NT2/D1 (cell line): ENCODE results near the gene SLC6A11.

Source experiments
- DNase-seq: peaks from one replicate; pipeline ENCODE4 v3.0.0-alpha.2; 2011; ENCODE audit warnings: low read depth, low spot score
- H3K27me3 ChIP-seq: 2 replicates; pipeline ENCODE4 v1.6.0; 2011; ENCODE audit warnings: mild to moderate bottlenecking; ENCODE audit not compliant: insufficient read length, insufficient read depth
- H3K36me3 ChIP-seq: 2 replicates; pipeline ENCODE4 v1.6.1; 2011; ENCODE audit warnings: mild to moderate bottlenecking, low read length, mixed read lengths; ENCODE audit not compliant: insufficient read depth, insufficient read length
- H3K4me1 ChIP-seq: 2 replicates; pipeline ENCODE4 v1.5.1; 2011; ENCODE audit not compliant: insufficient read depth, insufficient read length
- H3K4me3 ChIP-seq: 2 replicates; pipeline ENCODE4 v1.5.1; 2011; ENCODE audit warnings: low read depth; ENCODE audit not compliant: insufficient read length
- H3K9ac ChIP-seq: 2 replicates; pipeline ENCODE4 v1.6.0; 2011; ENCODE audit warnings: low read depth; ENCODE audit not compliant: insufficient read length
- H3K9me3 ChIP-seq: 2 replicates; pipeline ENCODE4 v1.5.1; 2011; ENCODE audit warnings: mild to moderate bottlenecking, low read length; ENCODE audit not compliant: insufficient read depth
- SUZ12 ChIP-seq: IDR thresholded peaks from 2 replicates; pipeline ENCODE4 v1.6.1; 2011; ENCODE audit not compliant: insufficient read length, insufficient read depth; ENCODE audit errors: extremely low read depth
- YY1 ChIP-seq: IDR thresholded peaks from 2 replicates; pipeline ENCODE4 v1.6.1; 2011; ENCODE audit not compliant: insufficient read length, insufficient read depth
- ZNF274 ChIP-seq: IDR thresholded peaks from 2 replicates; pipeline ENCODE4 v1.6.1; 2011; ENCODE audit warnings: mild to moderate bottlenecking, low read depth, low read length

Gene SLC6A11

DNA sequence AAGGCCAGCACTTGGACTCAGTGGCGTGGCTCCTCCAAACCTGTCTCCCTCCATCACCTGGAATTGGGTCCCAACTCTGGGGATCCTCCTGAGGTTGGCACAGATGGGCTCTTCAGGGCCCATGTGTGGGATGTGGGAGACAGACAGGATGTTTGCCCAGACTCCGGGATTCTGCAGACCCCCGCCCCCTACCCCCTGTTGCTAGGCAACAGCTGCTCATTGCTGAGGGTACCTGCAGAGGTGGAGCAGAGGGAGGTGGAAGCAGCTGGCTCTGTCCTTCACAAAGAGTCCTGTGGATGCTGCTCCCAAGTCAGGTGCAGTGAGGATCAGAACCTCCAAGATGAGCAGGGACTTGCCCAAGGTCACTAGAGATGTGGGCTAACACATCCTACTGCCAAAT is 136.5 kb downstream of the SLC6A11 start:
- TF ChIP-seq YY1 (no peak), ZNF274 (no peak), SUZ12 (no peak)
- Histone ChIP-seq H3K9ac (no peak overlapping the region), H3K9me3 (no peaks in the 10 kb centered on the region), H3K4me3 (no peak overlapping the region), H3K27me3 (no peaks in the 10 kb centered on the region), H3K4me1 (peaks cover 2% of the 10 kb centered on the region), H3K36me3 (no peaks in the 10 kb centered on the region)
- no peak for DNase-seq

DNA sequence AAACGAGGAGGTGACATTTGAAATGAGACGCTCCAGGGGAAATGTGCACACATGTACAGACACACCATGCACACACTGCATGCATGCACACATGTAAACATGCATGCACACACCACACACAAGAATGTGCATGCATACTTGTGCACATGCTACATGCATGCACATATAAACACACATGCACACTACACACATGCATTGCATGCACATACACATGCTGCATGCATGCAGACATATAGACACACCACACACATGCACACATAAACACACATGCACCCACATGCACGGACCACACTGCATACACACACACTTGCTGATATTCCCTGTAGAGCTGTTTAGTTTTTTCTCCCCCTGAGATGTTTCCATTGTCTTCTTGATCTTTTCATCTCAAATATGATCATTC is 138.7 kb downstream of the SLC6A11 start:
- H3K4me1 ChIP-seq: peaks cover 2% of the 10 kb centered on the region
- no peaks in the 10 kb centered on the region for H3K9me3 ChIP-seq
- TF ChIP-seq ZNF274 (no peak), SUZ12 (no peak), YY1 (no peak)
- no peaks in the 10 kb centered on the region for H3K36me3 ChIP-seq
- H3K4me3 ChIP-seq: no peak overlapping the region
- H3K9ac ChIP-seq: no peak overlapping the region
- peaks cover 2% of the 10 kb centered on the region for H3K27me3 ChIP-seq
- no peak for DNase-seq

- H3K4me3 ChIP-seq: no peak overlapping the region
- TF ChIP-seq ZNF274 (no peak), SUZ12 (no peak), YY1 (no peak)
- no peaks in the 10 kb centered on the region for H3K36me3 ChIP-seq
- H3K9ac ChIP-seq: no peak overlapping the region
- H3K9me3 ChIP-seq: no peaks in the 10 kb centered on the region
- peaks cover 2% of the 10 kb centered on the region for H3K4me1 ChIP-seq
- peaks cover 2% of the 10 kb centered on the region for H3K27me3 ChIP-seq
- no peak for DNase-seq
Observed at GRCh38 chr3:10955711-10956453, 139.9 kb downstream of the SLC6A11 start.

GRCh38 chr3:10956531-10956930 is 140.5 kb downstream of the SLC6A11 start:
- Histone ChIP-seq H3K4me1 (peaks cover 2% of the 10 kb centered on the region), H3K4me3 (no peak overlapping the region), H3K36me3 (no peaks in the 10 kb centered on the region), H3K27me3 (peaks cover 2% of the 10 kb centered on the region), H3K9me3 (no peaks in the 10 kb centered on the region), H3K9ac (no peak overlapping the region)
- TF ChIP-seq ZNF274: no peak
- TF ChIP-seq YY1: no peak
- TF ChIP-seq SUZ12: no peak
- no peak for DNase-seq

- Histone ChIP-seq H3K9me3 (no peaks in the 10 kb centered on the region), H3K27me3 (peaks cover 2% of the 10 kb centered on the region), H3K4me1 (peaks cover 2% of the 10 kb centered on the region), H3K36me3 (no peaks in the 10 kb centered on the region), H3K9ac (no peak overlapping the region), H3K4me3 (no peak overlapping the region)
- no peak for TF ChIP-seq YY1
- TF ChIP-seq ZNF274: no peak
- no peak for DNase-seq
Observed at GRCh38 chr3:10956986-10957385, 141.0 kb downstream of the SLC6A11 start.

GRCh38 chr3:10957976-10958749 is 142.1 kb downstream of the SLC6A11 start:
- H3K9ac ChIP-seq: no peak overlapping the region
- TF ChIP-seq SUZ12: no peak
- TF ChIP-seq YY1: no peak
- TF ChIP-seq ZNF274: no peak
- peaks cover 2% of the 10 kb centered on the region for H3K4me1 ChIP-seq
- H3K9me3 ChIP-seq: no peaks in the 10 kb centered on the region
- no peak overlapping the region for H3K4me3 ChIP-seq
- H3K27me3 ChIP-seq: peaks cover 2% of the 10 kb centered on the region
- H3K36me3 ChIP-seq: no peaks in the 10 kb centered on the region
- no peak for DNase-seq

- Histone ChIP-seq H3K4me3 (no peak overlapping the region), H3K36me3 (no peaks in the 10 kb centered on the region), H3K9ac (no peak overlapping the region), H3K4me1 (no peaks in the 10 kb centered on the region), H3K27me3 (peaks cover 5% of the 10 kb centered on the region), H3K9me3 (no peaks in the 10 kb centered on the region)
- TF ChIP-seq YY1 (no peak), ZNF274 (no peak), SUZ12 (no peak)
- no peak for DNase-seq
Observed at GRCh38 chr3:10960255-10960654, 144.2 kb downstream of the SLC6A11 start.
